H1 (cell line): ENCODE measurements around the gene PACSIN1. TPM values are rescaled to one million over a fixed set of nuclear protein-coding genes. Genes with fewer than 3 reads are reported as not detected.

Source experiments
- CTCF ChIA-PET: fragments of 300-600 bp; sonication (Branson Sonifier 250); formaldehyde crosslinking; loops from one replicate; lab custom pipeline; 2021; ENCODE audit not compliant: partially characterized antibody; lab: Charles Lee
- POLR2A ChIA-PET: fragments of 300-600 bp; sonication (Branson Sonifier 250); formaldehyde crosslinking; loops from one replicate; lab custom pipeline; 2021; ENCODE audit warnings: inconsistent platforms; ENCODE audit not compliant: partially characterized antibody; lab: Charles Lee
- DNase-seq, 2 experiments: peaks; one replicate each; pipeline versions ENCODE4 v3.0.0 to v3.0.0-alpha.2; 2010 to 2022; ENCODE audit warnings: low spot score in 2 of 2, low read depth in 1 of 2, mixed read lengths in 1 of 2
- FAIRE-seq: peaks from 2 replicates; lab custom pipeline; 2011; peaks lifted over from hg19 to GRCh38; lab: Jason Lieb, UNC
- H2AFZ ChIP-seq: 2 replicates; pipeline ENCODE4 v1.8.1; 2012; ENCODE audit warnings: low read length, inconsistent platforms
- H2AK5ac ChIP-seq: 2 replicates; pipeline ENCODE4 v1.6.1; 2013; ENCODE audit warnings: low read depth, low read length
- H2BK120ac ChIP-seq: replicated peaks from 2 replicates; pipeline ENCODE3; 2013; ENCODE audit warnings: low read depth, low read length, inconsistent platforms
- H2BK12ac ChIP-seq: 2 replicates; pipeline ENCODE4 v1.6.1; 2013; ENCODE audit warnings: low read depth, low read length
- H2BK15ac ChIP-seq: 2 replicates; pipeline ENCODE4 v1.6.1; 2013; ENCODE audit warnings: low read length
- H2BK20ac ChIP-seq: 2 replicates; pipeline ENCODE4 v1.6.1; 2013; ENCODE audit warnings: low read length
- H2BK5ac ChIP-seq: 2 replicates; pipeline ENCODE4 v1.6.1; 2013; ENCODE audit warnings: low read depth, low read length
- H3K14ac ChIP-seq: 2 replicates; pipeline ENCODE4 v1.6.1; 2013; ENCODE audit warnings: inconsistent platforms; ENCODE audit not compliant: insufficient read length
- H3K18ac ChIP-seq: 2 replicates; pipeline ENCODE4 v1.6.1; 2013; ENCODE audit warnings: low read length; ENCODE audit errors: extremely low read depth
- H3K23ac ChIP-seq: 2 replicates; pipeline ENCODE4 v1.6.1; 2013; ENCODE audit warnings: inconsistent platforms; ENCODE audit not compliant: insufficient read length
- H3K23me2 ChIP-seq: 2 replicates; pipeline ENCODE4 v1.6.1; 2013; ENCODE audit warnings: low read depth, low read length
- H3K27ac ChIP-seq: 2 replicates; pipeline ENCODE4 v1.6.1; 2011; ENCODE audit warnings: low read depth, low read length, inconsistent platforms
- H3K27me3 ChIP-seq, 4 experiments: replicated peaks in 1 of 4; 1 replicate in 1 of 4; 2 replicates in 3 of 4; pipeline versions ENCODE4 v1.6.1 to v1.8.1; 2011 to 2013; ENCODE audit warnings: low read length in 3 of 4, mild to moderate bottlenecking in 3 of 4, inconsistent platforms in 2 of 4, mixed read lengths in 2 of 4, moderate library complexity in 1 of 4; ENCODE audit not compliant: control insufficient read depth in 3 of 4, insufficient read depth in 3 of 4; ENCODE audit errors: extremely low read depth in 1 of 4
- H3K36me3 ChIP-seq, 4 experiments: 2 replicates each; pipeline versions ENCODE4 v1.6.1 to v1.8.1; 2011 to 2013; ENCODE audit warnings: mild to moderate bottlenecking in 4 of 4, low read length in 3 of 4, moderate library complexity in 2 of 4, control low read depth in 1 of 4, inconsistent platforms in 1 of 4; ENCODE audit not compliant: insufficient read depth in 4 of 4, control insufficient read depth in 2 of 4
- H3K4ac ChIP-seq: replicated peaks from 2 replicates; pipeline ENCODE3; 2013; ENCODE audit warnings: low read length, low read depth, mixed read lengths, inconsistent platforms; ENCODE audit not compliant: insufficient read length
- H3K4me1 ChIP-seq, 4 experiments: replicated peaks in 1 of 4; 1 replicate in 1 of 4; 2 replicates in 3 of 4; pipeline versions ENCODE4 v1.6.1 to v1.8.1; 2011 to 2013; ENCODE audit warnings: low read length in 3 of 4, inconsistent platforms in 2 of 4, mixed read lengths in 1 of 4; ENCODE audit not compliant: insufficient read depth in 4 of 4, control insufficient read depth in 3 of 4
- H3K4me2 ChIP-seq, 2 experiments: 2 replicates each; pipeline versions ENCODE4 v1.6.1 to v1.8.1; 2011 to 2013; ENCODE audit warnings: low read depth in 2 of 2, low read length in 2 of 2, control low read depth in 1 of 2, inconsistent platforms in 1 of 2, mild to moderate bottlenecking in 1 of 2; ENCODE audit not compliant: insufficient read depth in 1 of 2
- H3K4me3 ChIP-seq, 4 experiments: fragments of 200-600, 300-600 bp in 1 of 4; sonication (generic), shearing (Covaris generic), sonication (Bioruptor Twin) in 1 of 4; 2 replicates each; pipeline versions ENCODE4 v1.5.1 to v1.8.1; 2011 to 2016; ENCODE audit warnings: low read length in 4 of 4, low read depth in 3 of 4, control low read depth in 2 of 4, inconsistent platforms in 2 of 4, mild to moderate bottlenecking in 2 of 4, mixed read lengths in 1 of 4, moderate library complexity in 1 of 4; ENCODE audit not compliant: insufficient read depth in 2 of 4; ENCODE audit errors: extremely low read depth in 1 of 4
- H3K56ac ChIP-seq: replicated peaks from 2 replicates; pipeline ENCODE3; 2013; ENCODE audit warnings: low read depth, mild to moderate bottlenecking, mixed read lengths, low read length, inconsistent platforms; ENCODE audit not compliant: insufficient read length
- H3K79me1 ChIP-seq: 2 replicates; pipeline ENCODE4 v1.6.1; 2013; ENCODE audit warnings: low read depth, low read length, control low read depth
- H3K79me2 ChIP-seq, 2 experiments: 2 replicates each; pipeline versions ENCODE4 v1.6.1 to v1.8.1; 2012 to 2013; ENCODE audit warnings: low read length in 2 of 2, mild to moderate bottlenecking in 2 of 2, inconsistent platforms in 1 of 2; ENCODE audit not compliant: insufficient read depth in 2 of 2, control insufficient read depth in 1 of 2
- H3K9ac ChIP-seq, 4 experiments: replicated peaks in 1 of 4; 1 replicate in 1 of 4; 2 replicates in 3 of 4; pipeline versions ENCODE4 v1.6.1 to v1.8.1; 2011 to 2013; ENCODE audit warnings: low read depth in 3 of 4, low read length in 3 of 4, control low read depth in 2 of 4, mild to moderate bottlenecking in 2 of 4, moderate library complexity in 2 of 4, inconsistent platforms in 1 of 4; ENCODE audit errors: extremely low read depth in 1 of 4
- H3K9me3 ChIP-seq, 2 experiments: 2 replicates each; pipeline versions ENCODE4 v1.6.1 to v1.8.1; 2012 to 2013; ENCODE audit warnings: mild to moderate bottlenecking in 2 of 2, moderate library complexity in 2 of 2, control low read depth in 1 of 2, inconsistent platforms in 1 of 2, low read depth in 1 of 2, low read length in 1 of 2, mixed read lengths in 1 of 2; ENCODE audit not compliant: insufficient read depth in 2 of 2
- H4K20me1 ChIP-seq, 2 experiments: replicated peaks in 1 of 2; 2 replicates each; pipeline versions ENCODE3 to v1.8.1; 2011 to 2013; ENCODE audit warnings: inconsistent platforms in 2 of 2, low read length in 2 of 2, mild to moderate bottlenecking in 1 of 2; ENCODE audit not compliant: insufficient read depth in 2 of 2, control insufficient read depth in 1 of 2
- H4K5ac ChIP-seq: 2 replicates; pipeline ENCODE4 v1.6.1; 2013; ENCODE audit warnings: low read length, low read depth, mixed read lengths, inconsistent platforms; ENCODE audit not compliant: insufficient read length
- H4K8ac ChIP-seq: 2 replicates; pipeline ENCODE4 v1.8.0; 2013; ENCODE audit warnings: mild to moderate bottlenecking, moderate library complexity, low read length, inconsistent platforms; ENCODE audit not compliant: insufficient read depth; ENCODE audit errors: extremely low read depth
- H4K91ac ChIP-seq: replicated peaks from 2 replicates; pipeline ENCODE3; 2013; ENCODE audit warnings: low read length, mixed read lengths, inconsistent platforms; ENCODE audit not compliant: insufficient read length
- ATF3 ChIP-seq: IDR thresholded peaks from 2 replicates; pipeline ENCODE4 v1.6.1; 2011; ENCODE audit warnings: low read depth, mild to moderate bottlenecking, low read length; ENCODE audit not compliant: insufficient read depth
- CHD1 ChIP-seq: IDR thresholded peaks from 2 replicates; pipeline ENCODE4 v1.6.1; 2012; ENCODE audit warnings: low read depth, low read length, improper control_type of control experiment
- CTBP2 ChIP-seq: IDR thresholded peaks from 2 replicates; pipeline ENCODE4 v1.7.0; 2011; ENCODE audit warnings: borderline replicate concordance, mild to moderate bottlenecking, moderate library complexity, mixed read lengths, low read length; ENCODE audit not compliant: insufficient read depth, insufficient read length
- FOSL1 ChIP-seq: IDR thresholded peaks from 2 replicates; pipeline ENCODE4 v1.6.1; 2011; ENCODE audit warnings: mild to moderate bottlenecking, low read depth, low read length, moderate library complexity; ENCODE audit not compliant: insufficient read depth
- NRF1 ChIP-seq: IDR thresholded peaks from 2 replicates; pipeline ENCODE4 v1.6.1; 2011; ENCODE audit warnings: mild to moderate bottlenecking, low read depth, low read length, improper control_type of control experiment
- POU5F1 ChIP-seq: IDR thresholded peaks from 2 replicates; pipeline ENCODE4 v1.6.1; 2011; ENCODE audit warnings: low read depth, mild to moderate bottlenecking, low read length, moderate library complexity
- RAD21 ChIP-seq, 2 experiments: IDR thresholded peaks in 1 of 2; conservative IDR thresholded peaks in 1 of 2; 2 replicates each; pipeline ENCODE4 v1.6.1; 2011; ENCODE audit warnings: low read depth in 2 of 2, low read length in 2 of 2, improper control_type of control experiment in 1 of 2, inconsistent platforms in 1 of 2, mild to moderate bottlenecking in 1 of 2, moderate library complexity in 1 of 2
- SP1 ChIP-seq: IDR thresholded peaks from 2 replicates; pipeline ENCODE4 v1.6.1; 2011; ENCODE audit warnings: low read depth, low read length
- TBP ChIP-seq: IDR thresholded peaks from 2 replicates; pipeline ENCODE4 v1.6.1; 2011; ENCODE audit warnings: low read depth, low read length, improper control_type of control experiment
- WGBS, 2 experiments: shearing (Covaris generic) in 1 of 2; methylation state at CpG; one replicate each; pipeline versions ENCODE4 v1.1.6 to v1.1.7; 2013 to 2015; ENCODE audit warnings: low lambda C conversion rate in 2 of 2, mixed read lengths in 2 of 2, inconsistent platforms in 1 of 2, low coverage in 1 of 2, missing lambda C conversion rate in 1 of 2; ENCODE audit not compliant: insufficient replicate concordance in 2 of 2, insufficient coverage in 1 of 2, insufficient read length in 1 of 2; ENCODE audit errors: extremely low coverage in 1 of 2, missing lambda C conversion rate in 1 of 2; 5-methylcytosine and 5-hydroxymethylcytosine counted together
- polyA plus RNA-seq, 7 experiments: library from polyadenylated mRNA; depleted of rRNA in 3 of 7; stranded (reverse) in 5 of 7; unstranded in 2 of 7; fragments of >200 nt in 5 of 7; fragments of 200-250 nt in 2 of 7; gene quantifications; 1 replicate in 5 of 7; 2 replicates in 1 of 7; 4 replicates in 1 of 7; pipeline versions ENCODE4 v1.2.1 to v1.2.3, GENCODE V29; 2011 to 2013; ENCODE audit warnings: missing spikeins in 2 of 7, mixed read lengths in 2 of 7
- total RNA-seq: library from RNA; stranded (reverse); fragmentation: NEBNext Ultra II Directional; extraction: Animal tissue kit (Norgen Biotek cat#: 25700); gene quantifications from 2 replicates; pipeline ENCODE4 v1.2.1, GENCODE V29; 2021

PACSIN1 gene
- total and polyA plus RNA-seq, 2 of the 8 experiments (the other 6 are each of a cell fraction or from before 2014, with no cell fraction given): 5.9 to 11.1 TPM

GRCh38 chr6:34538581-34538980 is 72.7 kb downstream of the PACSIN1 start:
- no peak for DNase-seq
- TF ChIP-seq RAD21 (IDR thresholded peaks at IDR 0.05 in 1 of 2, conservative IDR thresholded peaks at IDR 0.05 in 1 of 2; ENCODE audit: low read depth in 2 of 2, low read length in 2 of 2) (no peak), NRF1 (no peak), CHD1 (no peak), SP1 (no peak), POU5F1 (no peak), ATF3 (no peak), TBP (no peak), FOSL1 (no peak), CTBP2 (no peak)

More at GRCh38 chr6:34538581-34538980, 72.7 kb downstream of the PACSIN1 start:
- ChIA-PET CTCF (interaction anchor here (1.5 to 1.6 kb wide), 2 partner anchors 12 to 79 kb away, joined by 5 to 6 read pairs; no protein-coding TSS in a partner anchor), POLR2A (interaction anchor here (1.0 kb wide), 1 partner anchor 64 kb away, joined by 3 read pairs; no protein-coding TSS in a partner anchor)
- Histone ChIP-seq H2BK15ac (no peak overlapping the region), H3K14ac (no peak overlapping the region), H3K4ac (no peak overlapping the region), H4K8ac (no peak overlapping the region), H2BK20ac (no peak overlapping the region), H2AFZ (no peak overlapping the region), H4K91ac (no peak overlapping the region), H4K20me1 (no peaks in the 10 kb centered on the region), H2AK5ac (no peak overlapping the region), H3K79me1 (no peaks in the 10 kb centered on the region), H3K27ac (no peak overlapping the region), H3K23me2 (no peaks in the 10 kb centered on the region), H3K23ac (no peak overlapping the region), H3K56ac (no peak overlapping the region), H3K27me3 (no peaks in the 10 kb centered on the region), H3K36me3 (no peaks in the 10 kb centered on the region), H2BK120ac (no peak overlapping the region), H3K4me3 (no peak overlapping the region), H3K4me1 (peaks cover 0 to 4% (median 2%) of the 10 kb centered on the region in 4 experiments; a peak in 4 of 7 replicates), H2BK12ac (no peak overlapping the region), H3K4me2 (no peak overlapping the region), H3K9ac (no peak overlapping the region), H3K9me3 (no peaks in the 10 kb centered on the region), H2BK5ac (no peak overlapping the region), H3K18ac (no peak overlapping the region), H4K5ac (no peak overlapping the region), H3K79me2 (no peaks in the 10 kb centered on the region)
- WGBS, 2 experiments: 81% methylated on average over 6 of the region's 6 CpGs; no CpG with 5 or more reads in 1 of the 2 experiments
- no peak for FAIRE-seq
